Stomach (tissue), 9 donors: ENCODE results near the gene LARGE1. TPM values are rescaled to one million over a fixed set of nuclear protein-coding genes. Genes with fewer than 3 reads are reported as not detected.

Experiments
- DNase-seq, 2 donors: peaks; one replicate each; pipeline versions ENCODE4 v3.0.0 to v3.0.0-alpha.2; 2013 to 2019
- H3K27ac ChIP-seq, 5 donors: fragments of 200-600 bp in 4 of 5; sonication (generic) in 4 of 5; one replicate each; pipeline ENCODE4 v1.5.1; 2013 to 2019; ENCODE audit warnings: mild to moderate bottlenecking in 1 of 5, moderate library complexity in 1 of 5
- H3K27me3 ChIP-seq, 3 donors: fragments of 200-600 bp; sonication (generic); one replicate each; pipeline ENCODE4 v1.5.1; 2017 to 2019; ENCODE audit warnings: mixed run types in 1 of 3
- H3K36me3 ChIP-seq, 4 donors: fragments of 200-600 bp; sonication (generic); 1 replicate in 3 of 4; 2 replicates in 1 of 4; pipeline ENCODE4 v1.5.1; 2016 to 2019
- H3K4me1 ChIP-seq, 4 donors: fragments of 200-600 bp; sonication (generic); one replicate each; pipeline ENCODE4 v1.5.1; 2016 to 2019
- H3K4me3 ChIP-seq, 4 donors: fragments of 200-600 bp; sonication (generic) in 3 of 4; one replicate each; pipeline ENCODE4 v1.5.1; 2016 to 2019; ENCODE audit warnings: mild to moderate bottlenecking in 1 of 4
- H3K9me3 ChIP-seq, 4 donors: fragments of 200-600 bp; sonication (generic); one replicate each; pipeline ENCODE4 v1.5.1; 2016 to 2019
- EP300 ChIP-seq: sonication (generic); formaldehyde crosslinking; IDR thresholded peaks from one replicate; pipeline ENCODE4 v1.6.1; 2017; ENCODE audit warnings: antibody characterized with exemption
- POLR2A ChIP-seq, 4 donors: fragments of 450-650 bp; IDR thresholded peaks; one replicate each; pipeline ENCODE4 v1.6.1; 2016; ENCODE audit warnings: antibody characterized with exemption in 4 of 4, control low read depth in 2 of 4, mild to moderate bottlenecking in 1 of 4, moderate library complexity in 1 of 4
- POLR2AphosphoS5 ChIP-seq, 3 donors: sonication (generic); formaldehyde crosslinking; IDR thresholded peaks; one replicate each; pipeline ENCODE4 v1.6.1; 2016; ENCODE audit warnings: antibody characterized with exemption in 3 of 3
- WGBS, 5 donors: extraction: QIAGEN DNeasy Blood & Tissue Kit in 3 of 5; methylation state at CpG; one replicate each; pipeline versions ENCODE4 v1.1.5 to v1.1.7; 2013 to 2018; 5-methylcytosine and 5-hydroxymethylcytosine counted together
- intact Hi-C: fragments of 100-400 bp; cut with DNase I; formaldehyde crosslinking; loops from one replicate; pipeline ENCODE4 v1.15.1; 2023; ENCODE audit warnings: low total_unique reads
- polyA plus RNA-seq, 3 donors: library from polyadenylated mRNA; stranded (reverse); fragments of 200-250 nt; gene quantifications; one replicate each; pipeline ENCODE4 v1.2.3, GENCODE V29; 2013
- total RNA-seq, 5 donors: library from RNA; depleted of rRNA; stranded (reverse); fragments of >200 nt; gene quantifications; one replicate each; pipeline versions ENCODE4 v1.1.0 to v1.2.3, GENCODE V29; 2014 to 2016
- TF ChIP-seq, protein P1 (sequence below), 7 experiments: fragments of 450-650 bp in 4 of 7; fragments of 200-600 bp in 3 of 7; sonication (generic) in 3 of 7; IDR thresholded peaks; one replicate each; pipeline ENCODE4 v1.5.1; 2016 to 2019; ENCODE audit warnings: antibody characterized with exemption in 7 of 7, control low read depth in 2 of 7, mild to moderate bottlenecking in 1 of 7
- donor health status: healthy with polysubstance abuse.
- donor health status: Bipolar disorder and iron deficiency.
- donor health status: healthy.

The LARGE1 gene
- total and polyA plus RNA-seq, 8 donors: 3.5 to 110 (median 51.6) TPM

DNA sequence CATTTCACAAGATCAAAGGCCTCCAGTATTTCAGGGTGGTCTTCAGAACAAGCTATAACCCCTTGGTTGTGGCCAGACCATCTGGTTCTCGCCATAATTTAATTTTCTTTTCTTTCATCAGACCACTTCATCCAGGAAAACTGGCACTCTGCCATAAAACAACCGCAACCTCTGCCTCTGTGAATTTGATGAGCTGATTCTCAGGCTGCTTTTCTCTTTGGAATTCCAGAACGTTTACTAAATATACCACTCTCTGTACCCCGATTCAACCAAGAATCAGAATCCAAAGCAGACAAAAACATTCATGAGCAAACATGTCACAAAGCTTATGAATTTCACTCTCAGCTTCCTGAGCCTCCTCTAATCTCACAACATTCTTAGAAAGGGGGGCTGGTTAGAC is 530.3 kb downstream of the LARGE1 start:
- TF ChIP-seq, protein P1, sequence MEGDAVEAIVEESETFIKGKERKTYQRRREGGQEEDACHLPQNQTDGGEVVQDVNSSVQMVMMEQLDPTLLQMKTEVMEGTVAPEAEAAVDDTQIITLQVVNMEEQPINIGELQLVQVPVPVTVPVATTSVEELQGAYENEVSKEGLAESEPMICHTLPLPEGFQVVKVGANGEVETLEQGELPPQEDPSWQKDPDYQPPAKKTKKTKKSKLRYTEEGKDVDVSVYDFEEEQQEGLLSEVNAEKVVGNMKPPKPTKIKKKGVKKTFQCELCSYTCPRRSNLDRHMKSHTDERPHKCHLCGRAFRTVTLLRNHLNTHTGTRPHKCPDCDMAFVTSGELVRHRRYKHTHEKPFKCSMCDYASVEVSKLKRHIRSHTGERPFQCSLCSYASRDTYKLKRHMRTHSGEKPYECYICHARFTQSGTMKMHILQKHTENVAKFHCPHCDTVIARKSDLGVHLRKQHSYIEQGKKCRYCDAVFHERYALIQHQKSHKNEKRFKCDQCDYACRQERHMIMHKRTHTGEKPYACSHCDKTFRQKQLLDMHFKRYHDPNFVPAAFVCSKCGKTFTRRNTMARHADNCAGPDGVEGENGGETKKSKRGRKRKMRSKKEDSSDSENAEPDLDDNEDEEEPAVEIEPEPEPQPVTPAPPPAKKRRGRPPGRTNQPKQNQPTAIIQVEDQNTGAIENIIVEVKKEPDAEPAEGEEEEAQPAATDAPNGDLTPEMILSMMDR (IDR thresholded peaks at IDR 0.05): no peak
- TF ChIP-seq EP300 (no peak), POLR2A (IDR thresholded peaks at IDR 0.05) (no peak)
- Histone ChIP-seq H3K27ac (no peak overlapping the region), H3K9me3 (no peaks in the 10 kb centered on the region), H3K4me1 (no peaks in the 10 kb centered on the region), H3K4me3 (no peak overlapping the region), H3K36me3 (peaks cover 0 to under 1% (median 0%) of the 10 kb centered on the region in 4 donors), H3K27me3 (no peaks in the 10 kb centered on the region)
- intact Hi-C loops: no loop called here
- DNase-seq: peak in 1 of 2 donors; percentile 27
- 71 to 80% (median 76%) methylated on average over 4 of the region's 4 CpGs for WGBS, 5 donors

DNA sequence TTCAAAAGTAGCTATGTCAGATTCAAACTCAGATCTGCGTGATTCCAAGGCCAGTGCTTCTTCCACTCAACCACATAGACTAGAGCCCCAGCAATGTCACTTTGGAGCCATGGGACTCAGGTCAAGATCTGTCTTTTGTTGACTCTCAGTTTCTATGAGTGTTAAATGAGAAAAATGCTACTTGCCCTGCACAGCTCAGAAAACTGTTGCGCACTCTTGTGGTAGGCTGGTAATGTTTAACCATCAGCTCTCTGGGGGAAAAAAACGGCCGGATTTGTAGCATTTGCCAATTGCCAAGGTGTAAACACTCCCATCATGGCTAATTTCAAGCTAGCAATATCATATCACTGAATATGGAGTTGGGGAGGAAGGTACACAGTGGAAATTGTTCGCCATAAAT is 534.0 kb downstream of the LARGE1 start:
- DNase-seq: no peak
- H3K4me3 ChIP-seq: no peak overlapping the region
- 83 to 90% (median 85%) methylated on average over 5 of the region's 5 CpGs for WGBS, 5 donors
- no peak overlapping the region for H3K27ac ChIP-seq
- no peaks in the 10 kb centered on the region for H3K4me1 ChIP-seq
- TF ChIP-seq EP300: no peak
- TF ChIP-seq POLR2AphosphoS5 (IDR thresholded peaks at IDR 0.05): no peak
- TF ChIP-seq, protein P1 (IDR thresholded peaks at IDR 0.05): no peak
- TF ChIP-seq POLR2A (IDR thresholded peaks at IDR 0.05): no peak
- H3K36me3 ChIP-seq: peaks cover 8 to 37% (median 30%) of the 10 kb centered on the region in 4 donors
- no peaks in the 10 kb centered on the region for H3K9me3 ChIP-seq
- H3K27me3 ChIP-seq: no peaks in the 10 kb centered on the region
- intact Hi-C loops: no loop called here

DNA sequence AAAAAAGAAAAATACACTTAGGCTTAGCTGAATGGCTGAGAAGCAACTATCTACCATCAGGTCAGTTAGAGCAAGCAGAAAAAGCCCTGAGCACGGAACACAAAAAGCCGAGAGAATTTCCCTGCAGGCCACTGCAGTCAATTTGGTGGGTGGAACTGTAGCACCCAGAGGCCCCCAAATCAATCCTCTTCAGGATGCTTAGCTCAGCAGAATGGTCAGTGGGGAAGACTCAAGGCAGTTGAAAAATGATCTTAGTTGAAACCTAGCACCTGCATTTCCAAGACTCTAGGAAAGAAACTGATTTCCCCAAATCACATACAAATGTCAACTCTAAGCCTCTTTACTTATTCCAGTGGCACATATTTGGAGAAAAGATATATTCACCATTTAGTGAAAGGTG is 534.7 kb downstream of the LARGE1 start:
- peaks cover 8 to 44% (median 35%) of the 10 kb centered on the region in 4 donors for H3K36me3 ChIP-seq
- no peak for TF ChIP-seq EP300
- no peak for TF ChIP-seq POLR2A (IDR thresholded peaks at IDR 0.05)
- TF ChIP-seq POLR2AphosphoS5 (IDR thresholded peaks at IDR 0.05): no peak
- TF ChIP-seq, protein P1 (IDR thresholded peaks at IDR 0.05): no peak
- intact Hi-C loops: no loop called here
- 96 to 100% (median 99%) methylated on average over 2 of the region's 2 CpGs for WGBS, 5 donors
- H3K4me1 ChIP-seq: no peaks in the 10 kb centered on the region
- no peak overlapping the region for H3K4me3 ChIP-seq
- H3K27ac ChIP-seq: no peak overlapping the region
- no peaks in the 10 kb centered on the region for H3K9me3 ChIP-seq
- DNase-seq: no peak
- no peaks in the 10 kb centered on the region for H3K27me3 ChIP-seq

DNA sequence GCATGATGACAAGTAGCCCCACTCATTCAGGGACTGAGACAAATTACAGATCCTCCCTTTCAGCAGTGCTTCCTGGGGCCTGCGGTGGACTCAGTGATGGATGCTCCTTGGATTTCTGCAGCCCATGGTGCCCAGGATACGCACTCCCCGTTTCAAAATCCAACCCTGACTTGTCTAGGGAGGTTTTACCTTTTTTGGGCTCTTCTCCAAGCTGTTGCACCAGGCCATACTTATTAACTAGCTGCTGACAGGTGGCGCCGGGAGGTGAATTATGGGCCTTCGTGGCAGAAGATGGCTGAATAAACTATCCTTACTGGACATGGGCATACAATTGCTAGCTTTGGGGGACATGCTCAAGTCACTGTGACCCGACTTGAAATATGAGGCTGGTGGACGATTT is 537.8 kb downstream of the LARGE1 start:
- no peak for DNase-seq
- no peak overlapping the region for H3K4me3 ChIP-seq
- WGBS, 5 donors: 88 to 95% (median 92%) methylated on average over 8 of the region's 8 CpGs
- intact Hi-C loops: no loop called here
- peaks cover 0 to 11% (median 3%) of the 10 kb centered on the region in 4 donors for H3K9me3 ChIP-seq
- H3K4me1 ChIP-seq: no peaks in the 10 kb centered on the region
- no peak overlapping the region for H3K27ac ChIP-seq
- no peaks in the 10 kb centered on the region for H3K27me3 ChIP-seq
- TF ChIP-seq POLR2AphosphoS5 (IDR thresholded peaks at IDR 0.05) (no peak), EP300 (no peak), POLR2A (IDR thresholded peaks at IDR 0.05) (no peak)
- TF ChIP-seq, protein P1 (IDR thresholded peaks at IDR 0.05): no peak
- peaks cover 8 to 60% (median 36%) of the 10 kb centered on the region in 4 donors for H3K36me3 ChIP-seq
